ENCODE measurements around the gene SVIL. TPM values are rescaled to one million over a fixed set of nuclear protein-coding genes. Genes with fewer than 3 reads are reported as not detected.

The SVIL gene
- total RNA-seq, 1 donor from 2014 or later = 58.5 TPM

DNA sequence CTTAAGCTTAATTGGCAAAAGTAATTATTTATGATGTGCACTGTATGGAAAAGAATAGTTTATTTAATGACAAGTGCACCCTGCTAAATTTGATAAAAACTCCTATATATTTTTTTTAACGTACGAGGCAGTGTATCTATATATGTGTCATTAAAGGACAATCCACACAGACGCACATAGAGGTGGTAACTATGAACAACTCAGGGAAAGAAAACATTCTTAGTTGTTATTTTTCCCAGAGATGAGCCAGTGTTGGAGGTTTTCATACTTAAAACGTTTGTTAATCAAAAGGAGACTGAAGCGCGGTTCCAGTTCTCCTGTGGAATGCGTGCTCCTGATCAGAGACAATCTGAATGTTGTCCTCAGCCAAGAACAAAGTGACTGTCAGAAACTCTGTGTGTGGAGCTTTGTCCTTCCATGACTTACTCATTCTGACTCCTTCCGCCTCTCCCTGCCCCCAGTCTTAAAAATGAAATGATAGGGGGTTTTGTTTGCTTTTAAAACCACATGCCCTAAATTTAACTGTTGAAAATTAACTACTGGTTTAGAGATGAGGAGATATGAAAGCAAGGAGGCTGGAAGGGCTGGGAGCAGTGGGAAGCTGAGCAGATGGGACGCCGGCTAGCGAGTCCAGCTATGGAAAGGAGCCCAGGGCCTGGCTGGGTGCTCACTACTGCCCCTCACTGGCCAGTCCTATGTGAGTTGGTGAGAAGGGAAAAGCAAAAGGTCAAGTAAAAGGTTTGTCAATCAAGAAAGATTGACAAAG lies 99.6 kb downstream of the SVIL start:
- H3K4me3 ChIP-seq (ENCODE audit: low read depth, low read length) = peak overlapping the region; percentile 36
- DNase-seq (ENCODE audit: low read depth) = peak; percentile 75
- TF ChIP-seq, protein P1, sequence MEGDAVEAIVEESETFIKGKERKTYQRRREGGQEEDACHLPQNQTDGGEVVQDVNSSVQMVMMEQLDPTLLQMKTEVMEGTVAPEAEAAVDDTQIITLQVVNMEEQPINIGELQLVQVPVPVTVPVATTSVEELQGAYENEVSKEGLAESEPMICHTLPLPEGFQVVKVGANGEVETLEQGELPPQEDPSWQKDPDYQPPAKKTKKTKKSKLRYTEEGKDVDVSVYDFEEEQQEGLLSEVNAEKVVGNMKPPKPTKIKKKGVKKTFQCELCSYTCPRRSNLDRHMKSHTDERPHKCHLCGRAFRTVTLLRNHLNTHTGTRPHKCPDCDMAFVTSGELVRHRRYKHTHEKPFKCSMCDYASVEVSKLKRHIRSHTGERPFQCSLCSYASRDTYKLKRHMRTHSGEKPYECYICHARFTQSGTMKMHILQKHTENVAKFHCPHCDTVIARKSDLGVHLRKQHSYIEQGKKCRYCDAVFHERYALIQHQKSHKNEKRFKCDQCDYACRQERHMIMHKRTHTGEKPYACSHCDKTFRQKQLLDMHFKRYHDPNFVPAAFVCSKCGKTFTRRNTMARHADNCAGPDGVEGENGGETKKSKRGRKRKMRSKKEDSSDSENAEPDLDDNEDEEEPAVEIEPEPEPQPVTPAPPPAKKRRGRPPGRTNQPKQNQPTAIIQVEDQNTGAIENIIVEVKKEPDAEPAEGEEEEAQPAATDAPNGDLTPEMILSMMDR (conservative IDR thresholded peaks at IDR 0.05; ENCODE audit: low read depth, low read length) = peak; percentile 96

DNA sequence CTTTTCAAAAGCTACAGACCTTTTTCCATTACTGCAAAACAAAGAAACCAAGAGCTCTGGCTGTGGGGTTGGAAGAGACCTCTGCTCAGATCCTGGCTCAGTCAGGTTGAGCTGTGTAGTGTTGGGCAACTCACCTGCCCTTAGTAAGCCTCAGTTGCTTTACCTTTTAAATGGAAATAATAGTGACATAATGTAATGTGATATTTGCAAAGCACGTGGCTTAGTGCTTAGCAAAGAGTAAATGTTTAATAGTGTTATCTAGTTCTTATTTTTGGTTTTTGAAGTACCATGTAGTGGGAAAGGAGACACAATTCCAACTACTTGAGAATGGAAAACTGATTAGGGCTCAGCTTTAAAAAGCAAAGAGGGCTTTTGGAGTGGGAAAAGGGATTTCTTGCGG lies 100.2 kb downstream of the SVIL start:
- H3K4me3 ChIP-seq (ENCODE audit: low read depth, low read length) = no peak overlapping the region
- TF ChIP-seq, protein P1 (conservative IDR thresholded peaks at IDR 0.05; ENCODE audit: low read depth, low read length) = no peak
- no peak for DNase-seq (ENCODE audit: low read depth)

DNA sequence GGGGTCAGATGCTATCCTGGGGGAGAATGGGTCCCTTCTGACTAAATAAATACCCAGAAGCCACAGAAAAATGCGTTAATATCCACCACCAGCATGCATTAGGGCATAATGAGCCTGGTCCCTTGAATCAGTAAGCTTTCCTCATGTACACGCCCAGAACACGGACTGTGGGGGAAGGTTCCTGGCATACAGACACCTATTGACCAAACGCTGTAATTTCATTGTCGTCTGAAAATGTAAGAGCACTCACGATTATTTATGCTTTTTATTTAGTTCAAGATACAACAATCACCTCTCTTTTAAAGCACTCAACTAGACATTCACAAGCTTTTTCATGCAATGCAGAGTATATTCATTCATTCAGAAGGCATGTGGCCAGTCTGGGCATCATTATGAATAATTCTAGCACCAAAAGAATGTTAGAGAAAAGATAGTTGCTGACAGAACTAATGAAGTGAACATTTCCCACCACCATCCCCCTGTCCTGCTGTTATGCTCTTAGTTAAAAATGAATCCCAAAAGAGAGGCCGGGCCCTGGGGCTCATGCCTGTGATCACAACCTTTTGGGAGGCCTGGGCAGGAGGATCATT lies 101.0 kb downstream of the SVIL start:
- DNase-seq (ENCODE audit: low read depth) = no peak
- no peak overlapping the region for H3K4me3 ChIP-seq (ENCODE audit: low read depth, low read length)
- TF ChIP-seq, protein P1 (conservative IDR thresholded peaks at IDR 0.05; ENCODE audit: low read depth, low read length) = no peak

DNA sequence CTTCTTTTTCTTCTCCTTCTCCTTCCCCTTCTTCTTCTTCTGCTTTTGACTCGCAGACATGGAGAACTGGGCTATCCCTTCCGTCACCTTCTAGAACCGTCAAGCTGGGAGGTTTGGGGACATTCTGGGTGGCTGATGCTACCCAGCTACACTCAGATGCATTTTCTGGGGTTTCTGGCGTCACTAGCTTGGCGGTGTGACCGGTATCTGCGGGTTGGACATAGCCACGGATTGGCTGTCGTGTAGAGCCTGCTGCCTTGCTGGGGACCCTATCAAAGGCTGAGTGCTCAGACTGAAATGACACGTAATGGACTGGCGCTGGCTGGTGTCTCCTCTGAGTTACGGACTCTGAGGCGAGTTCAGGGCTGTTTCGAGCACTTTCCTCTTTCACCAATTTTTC lies 101.7 kb downstream of the SVIL start:
- TF ChIP-seq, protein P1 (conservative IDR thresholded peaks at IDR 0.05; ENCODE audit: low read depth, low read length) = no peak
- H3K4me3 ChIP-seq (ENCODE audit: low read depth, low read length) = no peak overlapping the region

DNA sequence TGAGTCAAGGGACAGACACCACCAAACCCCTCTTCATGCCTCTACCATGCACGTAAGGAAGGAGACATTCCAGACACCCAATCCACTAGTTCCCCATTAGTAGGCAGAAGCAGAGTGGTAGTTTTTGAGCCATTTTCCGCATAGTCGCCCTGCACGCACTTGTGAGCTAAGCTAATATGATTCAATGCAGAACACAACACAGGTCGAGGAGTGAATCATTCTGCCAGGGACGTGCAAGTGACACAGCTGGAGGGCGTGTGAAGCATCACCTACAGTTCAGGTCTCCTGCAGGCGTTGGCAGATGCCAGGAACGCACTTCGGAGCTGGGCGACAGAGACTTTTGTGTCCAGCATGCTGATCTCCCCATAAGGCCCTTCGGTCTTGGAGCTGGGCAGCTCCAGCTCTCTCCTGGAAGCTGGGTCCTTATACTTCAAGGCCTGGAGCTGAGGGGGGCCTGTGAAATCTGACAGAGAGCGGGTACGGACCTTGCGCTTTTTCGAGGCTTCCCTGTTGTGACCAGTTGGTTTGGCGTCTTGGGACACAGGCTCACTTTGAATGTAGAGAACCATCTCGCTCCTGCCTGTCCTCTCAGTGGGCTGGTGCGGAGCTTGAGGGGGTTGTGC lies 102.4 kb downstream of the SVIL start:
- DNase-seq (ENCODE audit: low read depth) = no peak
- H3K4me3 ChIP-seq (ENCODE audit: low read depth, low read length) = no peak overlapping the region
- TF ChIP-seq, protein P1 (conservative IDR thresholded peaks at IDR 0.05; ENCODE audit: low read depth, low read length) = no peak

More for the DNA sequence above, 101.7 kb downstream of the SVIL start:
- no peak for DNase-seq (ENCODE audit: low read depth)

DNA sequence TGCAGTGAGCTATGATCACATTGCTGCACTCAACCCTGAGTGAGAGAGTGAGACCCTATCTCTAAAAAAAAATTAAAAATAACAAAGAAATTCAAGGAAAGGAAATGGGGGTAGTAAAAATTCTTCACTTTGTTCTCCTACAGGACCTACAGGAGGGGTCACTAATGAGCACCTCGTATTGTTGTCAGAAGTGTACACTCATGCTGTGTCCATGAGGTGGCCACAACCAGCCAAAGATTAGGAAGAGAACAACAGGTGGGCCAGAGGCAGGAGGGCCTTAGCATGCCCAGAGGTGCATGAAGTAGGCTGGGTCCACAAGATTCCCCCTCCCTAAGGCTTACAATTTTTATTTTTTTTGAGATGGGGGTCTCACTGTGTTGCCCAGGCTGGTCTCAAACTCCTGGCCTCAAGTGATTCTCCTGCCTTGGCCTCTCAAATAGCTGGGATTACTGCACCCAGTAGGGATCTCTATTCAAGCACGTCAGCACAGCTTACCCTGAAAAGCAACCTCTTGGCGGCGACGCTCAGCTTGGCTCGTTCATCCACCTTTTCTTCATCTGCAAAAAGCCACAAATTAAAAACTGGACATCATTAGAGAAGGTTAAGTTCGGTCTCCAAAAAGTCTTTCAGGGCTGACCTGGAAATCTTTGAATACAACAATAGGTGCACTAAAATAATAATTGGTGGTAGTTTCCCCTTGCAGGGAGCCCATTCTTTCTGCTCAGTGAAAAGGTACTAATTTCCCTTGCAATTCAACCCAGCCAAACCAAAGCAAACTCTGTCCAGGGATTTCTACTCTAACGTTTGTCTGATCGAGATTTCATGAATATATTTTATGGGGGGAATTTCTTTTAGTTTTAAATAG lies 104.4 kb downstream of the SVIL start:
- TF ChIP-seq, protein P1 (conservative IDR thresholded peaks at IDR 0.05; ENCODE audit: low read depth, low read length) = no peak
- DNase-seq (ENCODE audit: low read depth) = no peak
- H3K4me3 ChIP-seq (ENCODE audit: low read depth, low read length) = no peak overlapping the region

All from epithelial cell of proximal tubule (primary cell).